WTC11 (cell line): ENCODE data around the gene TXN. TPM values are rescaled to one million over a fixed set of nuclear protein-coding genes. Genes with fewer than 3 reads are reported as not detected.

Source experiments
- ATAC-seq: fragments of 200-7000 bp; cut with Tn5 transposase; 2 replicates; pipeline ENCODE4 v1.10.0; 2021; ENCODE audit warnings: mild to moderate bottlenecking, moderate library complexity
- CTCF ChIA-PET: fragments of 300-600 bp; sonication (Branson Sonifier 250); formaldehyde crosslinking; loops from one replicate; lab custom pipeline; 2021; ENCODE audit warnings: antibody characterized with exemption; lab: Charles Lee
- POLR2A ChIA-PET: fragments of 350-600 bp; sonication (Branson Sonifier 250); formaldehyde crosslinking; loops from one replicate; lab custom pipeline; 2021; ENCODE audit warnings: antibody characterized with exemption; lab: Charles Lee
- DNase-seq: peaks from one replicate; pipeline ENCODE4 v3.0.0; 2021; ENCODE audit warnings: low spot score
- H3K27ac Mint-ChIP-seq: 2 replicates; pipeline ENCODE4 v1.8.0; 2021; ENCODE audit warnings: mixed read lengths
- H3K27me3 Mint-ChIP-seq: 2 replicates; pipeline ENCODE4 v1.8.0; 2021; ENCODE audit warnings: low read depth, mild to moderate bottlenecking, moderate library complexity, mixed read lengths
- H3K36me3 Mint-ChIP-seq: 2 replicates; pipeline ENCODE4 v1.8.0; 2021; ENCODE audit warnings: mixed read lengths
- H3K4me1 Mint-ChIP-seq: 2 replicates; pipeline ENCODE4 v1.8.0; 2022; ENCODE audit warnings: mixed read lengths
- H3K4me3 Mint-ChIP-seq: 2 replicates; pipeline ENCODE4 v1.8.0; 2021; ENCODE audit warnings: mild to moderate bottlenecking, moderate library complexity, mixed read lengths
- H3K9me3 Mint-ChIP-seq: 2 replicates; pipeline ENCODE4 v1.8.0; 2021; ENCODE audit warnings: mixed read lengths
- GABPB1 ChIP-seq: sonication (generic); formaldehyde crosslinking; IDR thresholded peaks from 2 replicates; pipeline ENCODE4 v1.8.1; 2023; ENCODE audit warnings: mild to moderate bottlenecking, missing genetic modification reagents
- IRF2 ChIP-seq: sonication (generic); formaldehyde crosslinking; IDR thresholded peaks from 2 replicates; pipeline ENCODE4 v1.8.0; 2022; ENCODE audit warnings: low read depth, missing genetic modification reagents, borderline replicate concordance
- MXD4 ChIP-seq: fragments of 250-450 bp; sonication (Bioruptor Pico); IDR thresholded peaks from 2 replicates; pipeline ENCODE4 v1.8.0; 2021; ENCODE audit warnings: mild to moderate bottlenecking, moderate library complexity, borderline replicate concordance
- SP1 ChIP-seq: sonication (generic); formaldehyde crosslinking; conservative IDR thresholded peaks from 2 replicates; pipeline ENCODE4 v1.8.1; 2022; ENCODE audit warnings: missing genetic modification reagents
- STAT6 ChIP-seq: sonication (generic); formaldehyde crosslinking; conservative IDR thresholded peaks from 2 replicates; pipeline ENCODE4 v1.8.1; 2023; ENCODE audit warnings: mild to moderate bottlenecking, low read depth, missing genetic modification reagents, moderate library complexity
- TEAD4 ChIP-seq: sonication (generic); formaldehyde crosslinking; IDR thresholded peaks from 2 replicates; pipeline ENCODE4 v1.8.0; 2022; ENCODE audit warnings: mild to moderate bottlenecking, missing genetic modification reagents
- TP53 ChIP-seq: sonication (generic); formaldehyde crosslinking; IDR thresholded peaks from 2 replicates; pipeline ENCODE4 v1.8.1; 2023; ENCODE audit warnings: mild to moderate bottlenecking, missing genetic modification reagents
- ZBTB21 ChIP-seq: sonication (generic); formaldehyde crosslinking; IDR thresholded peaks from 2 replicates; pipeline ENCODE4 v1.8.1; 2023; ENCODE audit warnings: mild to moderate bottlenecking, missing genetic modification reagents, borderline replicate concordance
- ZNF281 ChIP-seq: sonication (generic); formaldehyde crosslinking; IDR thresholded peaks from 2 replicates; pipeline ENCODE4 v1.8.0; 2023; ENCODE audit warnings: mild to moderate bottlenecking, missing genetic modification reagents
- total RNA-seq: library from RNA; stranded (reverse); gene quantifications from 3 replicates; pipeline ENCODE4 v1.2.3, GENCODE V29; 2021
- TF ChIP-seq, protein P1 (sequence below): sonication (generic); formaldehyde crosslinking; IDR thresholded peaks from 2 replicates; pipeline ENCODE4 v1.8.1; 2022; ENCODE audit warnings: mild to moderate bottlenecking, missing genetic modification reagents, moderate library complexity, borderline replicate concordance
- TF ChIP-seq, protein P2 (sequence below): sonication (generic); formaldehyde crosslinking; IDR thresholded peaks from 2 replicates; pipeline ENCODE4 v1.8.1; 2023; ENCODE audit warnings: mild to moderate bottlenecking, moderate library complexity, missing genetic modification reagents

Gene TXN
- total RNA-seq, 1 experiment from 2014 or later, result 245 TPM

DNA sequence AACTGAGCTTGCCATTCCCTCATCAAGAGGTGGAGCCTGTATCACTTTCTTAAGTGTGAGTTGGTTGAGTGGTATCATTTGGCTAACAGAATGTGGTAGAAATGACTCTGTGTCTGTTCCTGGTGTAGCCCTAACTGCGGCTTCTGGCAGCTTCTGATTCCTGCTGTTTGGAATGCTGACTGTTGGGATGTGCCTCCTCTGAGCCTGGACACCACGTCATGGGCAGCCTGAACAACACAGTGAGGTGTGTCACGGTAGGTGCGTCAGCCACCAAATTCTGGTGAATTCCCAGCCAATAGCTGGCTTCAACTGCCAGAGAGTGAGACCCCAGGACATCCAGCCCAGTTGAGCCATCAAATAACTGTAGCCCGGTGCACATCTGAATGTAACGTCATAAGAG, 42.2 kb downstream of the TXN start:
- no peak for ATAC-seq
- DNase-seq, result no peak
- H3K27me3 Mint-ChIP-seq, result no peaks in the 10 kb centered on the region
- peaks cover 15% of the 10 kb centered on the region for H3K9me3 Mint-ChIP-seq
- no peaks in the 10 kb centered on the region for H3K4me1 Mint-ChIP-seq
- ChIA-PET POLR2A (no interaction called here), CTCF (interaction anchor here (1.0 to 1.7 kb wide), 2 partner anchors 29 to 30 kb away, joined by 3 to 12 read pairs; no protein-coding TSS in a partner anchor)
- TF ChIP-seq, protein P1, sequence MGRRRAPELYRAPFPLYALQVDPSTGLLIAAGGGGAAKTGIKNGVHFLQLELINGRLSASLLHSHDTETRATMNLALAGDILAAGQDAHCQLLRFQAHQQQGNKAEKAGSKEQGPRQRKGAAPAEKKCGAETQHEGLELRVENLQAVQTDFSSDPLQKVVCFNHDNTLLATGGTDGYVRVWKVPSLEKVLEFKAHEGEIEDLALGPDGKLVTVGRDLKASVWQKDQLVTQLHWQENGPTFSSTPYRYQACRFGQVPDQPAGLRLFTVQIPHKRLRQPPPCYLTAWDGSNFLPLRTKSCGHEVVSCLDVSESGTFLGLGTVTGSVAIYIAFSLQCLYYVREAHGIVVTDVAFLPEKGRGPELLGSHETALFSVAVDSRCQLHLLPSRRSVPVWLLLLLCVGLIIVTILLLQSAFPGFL (CRISPR knock-in tag), result no peak
- no peak for TF ChIP-seq SP1 (CRISPR knock-in tag)
- TF ChIP-seq, protein P2, sequence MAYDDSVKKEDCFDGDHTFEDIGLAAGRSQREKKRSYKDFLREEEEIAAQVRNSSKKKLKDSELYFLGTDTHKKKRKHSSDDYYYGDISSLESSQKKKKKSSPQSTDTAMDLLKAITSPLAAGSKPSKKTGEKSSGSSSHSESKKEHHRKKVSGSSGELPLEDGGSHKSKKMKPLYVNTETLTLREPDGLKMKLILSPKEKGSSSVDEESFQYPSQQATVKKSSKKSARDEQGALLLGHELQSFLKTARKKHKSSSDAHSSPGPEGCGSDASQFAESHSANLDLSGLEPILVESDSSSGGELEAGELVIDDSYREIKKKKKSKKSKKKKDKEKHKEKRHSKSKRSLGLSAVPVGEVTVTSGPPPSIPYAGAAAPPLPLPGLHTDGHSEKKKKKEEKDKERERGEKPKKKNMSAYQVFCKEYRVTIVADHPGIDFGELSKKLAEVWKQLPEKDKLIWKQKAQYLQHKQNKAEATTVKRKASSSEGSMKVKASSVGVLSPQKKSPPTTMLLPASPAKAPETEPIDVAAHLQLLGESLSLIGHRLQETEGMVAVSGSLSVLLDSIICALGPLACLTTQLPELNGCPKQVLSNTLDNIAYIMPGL (CRISPR knock-in tag), result no peak
- no peak for TF ChIP-seq IRF2
- TF ChIP-seq TEAD4 (CRISPR knock-in tag), result no peak
- no peak for TF ChIP-seq TP53 (CRISPR knock-in tag)
- TF ChIP-seq ZNF281 (CRISPR knock-in tag), result no peak
- no peak for TF ChIP-seq STAT6 (CRISPR knock-in tag)
- H3K36me3 Mint-ChIP-seq, result peaks cover 2% of the 10 kb centered on the region; the same call in 1 of the 2 replicates
- no peak overlapping the region for H3K4me3 Mint-ChIP-seq
- no peak overlapping the region for H3K27ac Mint-ChIP-seq

GRCh38 chr9:110213413-110214044, 42.8 kb downstream of the TXN start:
- POLR2A ChIA-PET, result no interaction called here
- H3K4me3 Mint-ChIP-seq, result no peak overlapping the region
- peaks cover 2% of the 10 kb centered on the region; the same call in 1 of the 2 replicates for H3K27me3 Mint-ChIP-seq
- TF ChIP-seq GABPB1 (CRISPR knock-in tag) (peak; percentile 56; the same call in 1 of the 2 replicates), MXD4 (CRISPR knock-in tag) (no peak)
- H3K9me3 Mint-ChIP-seq, result peaks cover 16% of the 10 kb centered on the region
- CTCF ChIA-PET, result interaction anchor here (1.0 to 1.7 kb wide), 3 partner anchors 29 to 30 kb away, joined by 3 to 12 read pairs (median 3); no protein-coding TSS in a partner anchor
- H3K27ac Mint-ChIP-seq, result no peak overlapping the region
- ATAC-seq (no peak), DNase-seq (no peak)
- H3K36me3 Mint-ChIP-seq, result peaks cover 2% of the 10 kb centered on the region; the same call in 1 of the 2 replicates
- no peaks in the 10 kb centered on the region for H3K4me1 Mint-ChIP-seq

DNA sequence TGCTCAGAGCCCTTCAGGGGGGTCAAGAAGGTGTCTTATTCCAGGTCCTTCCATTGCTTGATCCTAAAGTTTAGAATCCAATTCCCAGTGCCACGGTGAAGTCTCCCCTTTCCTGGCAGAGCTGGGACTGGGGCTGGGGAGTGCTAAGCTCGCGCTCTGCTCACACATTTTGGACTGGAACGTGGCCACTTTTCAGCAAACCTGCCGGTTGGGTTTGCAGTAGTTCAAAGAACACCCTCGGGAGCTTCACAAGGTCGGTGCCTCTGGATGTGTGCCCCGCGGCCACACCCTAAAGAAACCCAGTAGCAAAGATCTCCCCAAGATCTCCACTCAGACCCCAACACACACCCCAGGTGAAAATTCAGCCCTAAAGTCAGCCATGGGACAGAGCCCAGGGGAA, 48.3 kb downstream of the TXN start, which contains the start of gene C9orf152:
C9orf152 (minus strand) TSS at position 129 of the 400 bp plus-strand sequence. CDS start 580 bp downstream, outside the sequence.
- DNase-seq (no peak), ATAC-seq (no peak)
- no peak within 1 kb of the TSS for H3K4me3 Mint-ChIP-seq
- H3K9me3 Mint-ChIP-seq, result peaks cover 18% of the 10 kb centered on the region
- peaks cover 2% of the 10 kb centered on the region; the same call in 1 of the 2 replicates for H3K36me3 Mint-ChIP-seq
- CTCF ChIA-PET, result interaction anchor here (1.0 kb wide), 1 partner anchor 10 kb away, joined by 3 read pairs; no protein-coding TSS in a partner anchor
- POLR2A ChIA-PET, result no interaction called here
- peaks cover 4% of the 10 kb centered on the region; the same call in 1 of the 2 replicates for H3K27me3 Mint-ChIP-seq
- H3K27ac Mint-ChIP-seq, result no peak within 1 kb of the TSS
- no peaks in the 10 kb centered on the region for H3K4me1 Mint-ChIP-seq
- TF ChIP-seq TEAD4 (CRISPR knock-in tag) (no peak), ZBTB21 (CRISPR knock-in tag) (no peak)
